ENCODE data around the gene B4GAT1.

B4GAT1 gene

GRCh38 chr11:66297610-66298009 is 49.8 kb downstream of the B4GAT1 start:
- Histone ChIP-seq H3K4me3 (replicated peaks; ENCODE audit: low read depth, low read length) (no peak overlapping the region), H3K27me3 (replicated peaks; ENCODE audit: control insufficient read depth, insufficient read depth, low read length) (peaks cover 1% of the 10 kb centered on the region; the same call in 1 of the 2 replicates), H3K36me3 (ENCODE audit: control insufficient read depth, insufficient read depth, low read length) (no peaks in the 10 kb centered on the region)
- no peak for DNase-seq (ENCODE audit: extremely low read depth, insufficient read length)
- TF ChIP-seq CTCF (IDR thresholded peaks at IDR 0.05; ENCODE audit: insufficient read depth, low read length, poor library complexity, severe bottlenecking): no peak

Measured in GM06990 (cell line).